HCT116 (cell line): ENCODE data around the gene S100A12.

Experiments
- CEBPB ChIP-seq: IDR thresholded peaks from 2 replicates; pipeline ENCODE4 v1.6.1; 2012; ENCODE audit warnings: low read depth
- EZH2 ChIP-seq: fragments of 200-600 bp; sonication (generic); IDR thresholded peaks from 2 replicates; pipeline ENCODE4 v1.6.1; 2017; ENCODE audit warnings: antibody characterized with exemption, mixed run types
- EZH2phosphoT487 ChIP-seq: fragments of 200-600 bp; IDR thresholded peaks from 2 replicates; pipeline ENCODE4 v1.6.1; 2018; ENCODE audit warnings: antibody characterized with exemption, borderline replicate concordance
- FOSL1 ChIP-seq: IDR thresholded peaks from 2 replicates; pipeline ENCODE4 v1.6.1; 2012; ENCODE audit warnings: low read depth
- POLR2A ChIP-seq: IDR thresholded peaks from 2 replicates; pipeline ENCODE4 v1.7.0; 2011; ENCODE audit warnings: borderline replicate concordance; ENCODE audit not compliant: insufficient read depth, insufficient read length; ENCODE audit errors: extremely low read depth
- POLR2AphosphoS5 ChIP-seq: IDR thresholded peaks from 2 replicates; pipeline ENCODE4 v1.6.1; 2011; ENCODE audit warnings: mild to moderate bottlenecking, low read depth, low read length, moderate library complexity
- SIN3A ChIP-seq: IDR thresholded peaks from 2 replicates; pipeline ENCODE4 v1.6.1; 2012; ENCODE audit warnings: low read depth
- SP1 ChIP-seq: IDR thresholded peaks from 2 replicates; pipeline ENCODE4 v1.6.1; 2012; ENCODE audit warnings: low read depth
- SRF ChIP-seq: IDR thresholded peaks from 2 replicates; pipeline ENCODE4 v1.6.1; 2012; ENCODE audit warnings: low read depth
- YY1 ChIP-seq: IDR thresholded peaks from 2 replicates; pipeline ENCODE4 v1.6.1; 2011; ENCODE audit warnings: low read length, low read depth, moderate library complexity, mild to moderate bottlenecking; ENCODE audit not compliant: insufficient replicate concordance; ENCODE audit errors: extremely low read depth
- ZFX ChIP-seq: fragments of 450-650 bp; IDR thresholded peaks from 2 replicates; pipeline ENCODE4 v1.6.1; 2017
- ZNF274 ChIP-seq: fragments of 200-500 bp; sonication (Bioruptor generic); IDR thresholded peaks from 2 replicates; pipeline ENCODE4 v1.6.1; 2014; ENCODE audit warnings: mild to moderate bottlenecking, low read depth, low read length, inconsistent platforms
- TF ChIP-seq, protein P1 (sequence below): IDR thresholded peaks from 2 replicates; pipeline ENCODE4 v1.6.1; 2012; ENCODE audit warnings: low read depth
- TF ChIP-seq, protein P2 (sequence below), 3 experiments: fragments of 200-600 bp in 1 of 3; sonication (generic) in 1 of 3; IDR thresholded peaks in 2 of 3; conservative IDR thresholded peaks in 1 of 3; 2 replicates each; pipeline ENCODE4 v1.5.1; 2012 to 2017; ENCODE audit warnings: low read depth in 2 of 3, low read length in 2 of 3, antibody characterized with exemption in 1 of 3, borderline replicate concordance in 1 of 3, control low read depth in 1 of 3, mild to moderate bottlenecking in 1 of 3, mixed read lengths in 1 of 3, mixed run types in 1 of 3, moderate library complexity in 1 of 3; ENCODE audit not compliant: insufficient read depth in 1 of 3

DNA sequence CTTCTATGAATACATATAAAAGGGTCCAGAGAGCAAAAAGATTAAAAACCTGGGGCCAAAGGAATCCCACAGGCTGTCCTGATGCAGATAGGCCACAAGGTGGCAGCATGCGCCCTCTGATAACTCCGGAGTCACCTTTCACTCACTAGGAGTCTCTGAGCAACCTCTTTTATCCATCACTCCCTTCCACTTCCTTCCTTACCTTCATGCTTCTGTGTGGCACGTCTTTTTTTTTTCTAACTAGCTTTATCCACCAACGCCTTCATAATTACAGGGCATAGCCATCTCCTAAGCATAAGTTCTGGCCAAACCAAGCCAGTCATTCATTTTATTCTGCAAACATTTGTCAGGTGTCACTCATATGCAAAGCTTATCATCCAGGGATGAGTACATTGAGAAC lies 22.9 kb downstream of the S100A12 start:
- TF ChIP-seq EZH2phosphoT487, result no peak
- TF ChIP-seq, protein P1, sequence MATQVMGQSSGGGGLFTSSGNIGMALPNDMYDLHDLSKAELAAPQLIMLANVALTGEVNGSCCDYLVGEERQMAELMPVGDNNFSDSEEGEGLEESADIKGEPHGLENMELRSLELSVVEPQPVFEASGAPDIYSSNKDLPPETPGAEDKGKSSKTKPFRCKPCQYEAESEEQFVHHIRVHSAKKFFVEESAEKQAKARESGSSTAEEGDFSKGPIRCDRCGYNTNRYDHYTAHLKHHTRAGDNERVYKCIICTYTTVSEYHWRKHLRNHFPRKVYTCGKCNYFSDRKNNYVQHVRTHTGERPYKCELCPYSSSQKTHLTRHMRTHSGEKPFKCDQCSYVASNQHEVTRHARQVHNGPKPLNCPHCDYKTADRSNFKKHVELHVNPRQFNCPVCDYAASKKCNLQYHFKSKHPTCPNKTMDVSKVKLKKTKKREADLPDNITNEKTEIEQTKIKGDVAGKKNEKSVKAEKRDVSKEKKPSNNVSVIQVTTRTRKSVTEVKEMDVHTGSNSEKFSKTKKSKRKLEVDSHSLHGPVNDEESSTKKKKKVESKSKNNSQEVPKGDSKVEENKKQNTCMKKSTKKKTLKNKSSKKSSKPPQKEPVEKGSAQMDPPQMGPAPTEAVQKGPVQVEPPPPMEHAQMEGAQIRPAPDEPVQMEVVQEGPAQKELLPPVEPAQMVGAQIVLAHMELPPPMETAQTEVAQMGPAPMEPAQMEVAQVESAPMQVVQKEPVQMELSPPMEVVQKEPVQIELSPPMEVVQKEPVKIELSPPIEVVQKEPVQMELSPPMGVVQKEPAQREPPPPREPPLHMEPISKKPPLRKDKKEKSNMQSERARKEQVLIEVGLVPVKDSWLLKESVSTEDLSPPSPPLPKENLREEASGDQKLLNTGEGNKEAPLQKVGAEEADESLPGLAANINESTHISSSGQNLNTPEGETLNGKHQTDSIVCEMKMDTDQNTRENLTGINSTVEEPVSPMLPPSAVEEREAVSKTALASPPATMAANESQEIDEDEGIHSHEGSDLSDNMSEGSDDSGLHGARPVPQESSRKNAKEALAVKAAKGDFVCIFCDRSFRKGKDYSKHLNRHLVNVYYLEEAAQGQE, result no peak
- TF ChIP-seq ZNF274, result no peak
- TF ChIP-seq ZFX, result no peak
- TF ChIP-seq, protein P2, sequence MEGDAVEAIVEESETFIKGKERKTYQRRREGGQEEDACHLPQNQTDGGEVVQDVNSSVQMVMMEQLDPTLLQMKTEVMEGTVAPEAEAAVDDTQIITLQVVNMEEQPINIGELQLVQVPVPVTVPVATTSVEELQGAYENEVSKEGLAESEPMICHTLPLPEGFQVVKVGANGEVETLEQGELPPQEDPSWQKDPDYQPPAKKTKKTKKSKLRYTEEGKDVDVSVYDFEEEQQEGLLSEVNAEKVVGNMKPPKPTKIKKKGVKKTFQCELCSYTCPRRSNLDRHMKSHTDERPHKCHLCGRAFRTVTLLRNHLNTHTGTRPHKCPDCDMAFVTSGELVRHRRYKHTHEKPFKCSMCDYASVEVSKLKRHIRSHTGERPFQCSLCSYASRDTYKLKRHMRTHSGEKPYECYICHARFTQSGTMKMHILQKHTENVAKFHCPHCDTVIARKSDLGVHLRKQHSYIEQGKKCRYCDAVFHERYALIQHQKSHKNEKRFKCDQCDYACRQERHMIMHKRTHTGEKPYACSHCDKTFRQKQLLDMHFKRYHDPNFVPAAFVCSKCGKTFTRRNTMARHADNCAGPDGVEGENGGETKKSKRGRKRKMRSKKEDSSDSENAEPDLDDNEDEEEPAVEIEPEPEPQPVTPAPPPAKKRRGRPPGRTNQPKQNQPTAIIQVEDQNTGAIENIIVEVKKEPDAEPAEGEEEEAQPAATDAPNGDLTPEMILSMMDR (IDR thresholded peaks at IDR 0.05 in 2 of 3, conservative IDR thresholded peaks at IDR 0.05 in 1 of 3; ENCODE audit: borderline replicate concordance in 1 of 3, insufficient read depth in 1 of 3, low read depth in 2 of 3, low read length in 2 of 3), result peak; percentile 82 to 85 (median 84)
- no peak for TF ChIP-seq EZH2
- no peak for TF ChIP-seq POLR2AphosphoS5
- TF ChIP-seq SRF, result no peak
- no peak for TF ChIP-seq SIN3A
- TF ChIP-seq SP1, result no peak
- TF ChIP-seq POLR2A, result no peak
- no peak for TF ChIP-seq CEBPB
- no peak for TF ChIP-seq FOSL1
- TF ChIP-seq YY1, result no peak
